HG03108 (cell line): ENCODE data around the gene CKLF.

Source experiments
- ATAC-seq: cut with Tn5 transposase; IDR thresholded peaks from one replicate; pipeline ENCODE4 v1.9.1; 2021; ENCODE audit warnings: moderate library complexity; ENCODE audit not compliant: unreplicated experiment

CKLF gene

DNA sequence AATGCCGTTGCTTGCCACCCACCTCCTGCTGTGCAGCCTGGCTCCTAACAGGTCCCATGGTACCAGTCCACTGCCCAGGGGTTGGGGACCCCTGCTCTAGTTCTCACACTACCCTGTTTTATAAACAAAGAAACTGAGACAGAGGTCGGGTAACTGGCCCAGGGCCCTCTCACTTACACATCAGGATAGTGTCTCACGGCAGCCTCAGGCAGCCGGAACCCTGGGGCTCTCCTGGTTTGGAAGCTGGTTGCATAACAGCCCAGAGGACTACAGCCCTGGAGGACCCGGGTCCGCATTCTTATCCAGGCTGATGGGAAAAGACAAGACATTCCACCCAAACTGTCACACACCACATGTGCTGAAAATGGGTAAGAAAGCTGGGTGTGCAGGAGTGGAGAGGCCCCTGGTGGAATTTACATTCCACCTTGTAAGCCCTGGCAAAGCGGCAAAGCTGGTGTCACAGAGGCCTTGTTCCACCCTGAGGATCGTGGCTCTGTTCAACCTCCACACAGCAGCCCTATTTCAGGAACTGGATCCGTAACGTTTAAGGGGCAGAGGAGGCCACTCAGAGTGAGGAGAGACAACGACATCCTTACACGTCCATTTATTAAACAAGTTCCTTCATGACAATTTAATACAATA is 61.9 kb downstream of the CKLF start:
- ATAC-seq, result no peak
